DND-41 (cell line): Measurements from ENCODE around the gene ZFYVE1.
A peak's percentile ranks its signal among the peaks of the same experiment; 100 is the strongest.
"Not testable (repeated sequence)": the region's sequence is repeated elsewhere in the genome, so short reads cannot be mapped to it uniquely, and the experiment has no call there.

Experiments
- ATAC-seq: fragments of 200-7000 bp; cut with Tn5 transposase; 3 replicates; pipeline ENCODE4 v1.9.1; 2021; ENCODE audit warnings: low read depth; ENCODE audit not compliant: insufficient read depth
- DNase-seq: peaks from one replicate; pipeline ENCODE4 v3.0.0-alpha.2; 2020
- H2AFZ ChIP-seq: 2 replicates; pipeline ENCODE4 v1.6.0; 2012; ENCODE audit warnings: low read depth, low read length
- H3K27ac ChIP-seq: 2 replicates; pipeline ENCODE4 v1.5.1; 2012; ENCODE audit warnings: low read length, inconsistent platforms
- H3K27me3 ChIP-seq: fragments of 200-600 bp; sonication (generic); 2 replicates; pipeline ENCODE4 v1.6.0; 2012; ENCODE audit warnings: low read length, mild to moderate bottlenecking, inconsistent platforms; ENCODE audit not compliant: insufficient read depth, poor library complexity
- H3K36me3 ChIP-seq: 2 replicates; pipeline ENCODE4 v1.5.1; 2012; ENCODE audit warnings: low read length, inconsistent platforms; ENCODE audit not compliant: insufficient read depth
- H3K4me1 ChIP-seq: 2 replicates; pipeline ENCODE4 v1.5.1; 2012; ENCODE audit warnings: mild to moderate bottlenecking, low read length; ENCODE audit not compliant: insufficient read depth
- H3K4me2 ChIP-seq: 2 replicates; pipeline ENCODE4 v1.6.0; 2012; ENCODE audit warnings: mild to moderate bottlenecking, moderate library complexity, low read length, inconsistent platforms; ENCODE audit not compliant: insufficient read depth
- H3K4me3 ChIP-seq, 2 experiments: fragments of 200-600 bp in 1 of 2; shearing (Covaris generic) in 1 of 2; 2 replicates each; pipeline ENCODE4 v1.5.1; 2012 to 2016; ENCODE audit warnings: inconsistent platforms in 2 of 2, low read length in 2 of 2, mild to moderate bottlenecking in 2 of 2, low read depth in 1 of 2, moderate library complexity in 1 of 2
- H3K79me2 ChIP-seq: 2 replicates; pipeline ENCODE4 v1.6.0; 2012; ENCODE audit warnings: low read length, inconsistent platforms; ENCODE audit not compliant: insufficient read depth
- H3K9ac ChIP-seq: 2 replicates; pipeline ENCODE4 v1.6.0; 2012; ENCODE audit warnings: low read depth, mild to moderate bottlenecking, inconsistent platforms, low read length, moderate library complexity
- H3K9me3 ChIP-seq: 2 replicates; pipeline ENCODE4 v1.5.1; 2012; ENCODE audit warnings: low read length, moderate library complexity, mild to moderate bottlenecking, inconsistent platforms; ENCODE audit not compliant: insufficient read depth, severe bottlenecking
- H4K20me1 ChIP-seq: 2 replicates; pipeline ENCODE4 v1.6.0; 2012; ENCODE audit warnings: low read length; ENCODE audit not compliant: insufficient read depth
- EZH2 ChIP-seq: IDR thresholded peaks from 3 replicates; pipeline ENCODE4 v1.6.1; 2012; ENCODE audit warnings: borderline replicate concordance, low read depth, mild to moderate bottlenecking, moderate library complexity, low read length, inconsistent platforms; ENCODE audit not compliant: severe bottlenecking
- TF ChIP-seq, protein P1 (sequence below): IDR thresholded peaks from 2 replicates; pipeline ENCODE4 v1.5.1; 2012; ENCODE audit warnings: borderline replicate concordance, low read length, moderate library complexity, mild to moderate bottlenecking; ENCODE audit not compliant: poor library complexity, severe bottlenecking; ENCODE audit errors: extremely low read depth

Gene ZFYVE1

DNA sequence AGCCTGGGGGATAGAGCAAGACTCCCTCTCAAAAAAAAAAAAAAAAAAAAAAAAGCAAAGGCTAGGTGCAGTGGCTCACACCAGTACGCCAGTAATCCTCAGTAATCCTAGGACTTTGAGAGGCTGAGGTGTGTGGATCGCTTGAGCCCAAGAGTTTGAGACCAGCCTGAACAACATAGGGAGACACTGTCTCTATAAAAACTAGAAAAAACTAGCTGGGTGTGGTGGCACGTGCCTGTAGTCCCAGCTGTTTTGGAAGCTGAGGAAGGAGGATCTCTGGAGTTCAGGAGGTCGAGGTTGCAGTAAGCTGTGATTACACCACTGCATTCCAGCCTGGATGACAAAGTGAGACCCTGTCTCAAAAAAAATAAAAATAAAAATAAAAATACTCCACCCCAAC lies 22.5 kb upstream of the ZFYVE1 start:
- no peaks in the 10 kb centered on the region for H3K79me2 ChIP-seq
- no peak overlapping the region for H2AFZ ChIP-seq
- TF ChIP-seq EZH2: no peak
- TF ChIP-seq, protein P1, sequence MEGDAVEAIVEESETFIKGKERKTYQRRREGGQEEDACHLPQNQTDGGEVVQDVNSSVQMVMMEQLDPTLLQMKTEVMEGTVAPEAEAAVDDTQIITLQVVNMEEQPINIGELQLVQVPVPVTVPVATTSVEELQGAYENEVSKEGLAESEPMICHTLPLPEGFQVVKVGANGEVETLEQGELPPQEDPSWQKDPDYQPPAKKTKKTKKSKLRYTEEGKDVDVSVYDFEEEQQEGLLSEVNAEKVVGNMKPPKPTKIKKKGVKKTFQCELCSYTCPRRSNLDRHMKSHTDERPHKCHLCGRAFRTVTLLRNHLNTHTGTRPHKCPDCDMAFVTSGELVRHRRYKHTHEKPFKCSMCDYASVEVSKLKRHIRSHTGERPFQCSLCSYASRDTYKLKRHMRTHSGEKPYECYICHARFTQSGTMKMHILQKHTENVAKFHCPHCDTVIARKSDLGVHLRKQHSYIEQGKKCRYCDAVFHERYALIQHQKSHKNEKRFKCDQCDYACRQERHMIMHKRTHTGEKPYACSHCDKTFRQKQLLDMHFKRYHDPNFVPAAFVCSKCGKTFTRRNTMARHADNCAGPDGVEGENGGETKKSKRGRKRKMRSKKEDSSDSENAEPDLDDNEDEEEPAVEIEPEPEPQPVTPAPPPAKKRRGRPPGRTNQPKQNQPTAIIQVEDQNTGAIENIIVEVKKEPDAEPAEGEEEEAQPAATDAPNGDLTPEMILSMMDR: no peak
- H3K4me3 ChIP-seq: no peak overlapping the region
- DNase-seq (no peak), ATAC-seq (no peak)
- no peaks in the 10 kb centered on the region for H3K9me3 ChIP-seq
- no peaks in the 10 kb centered on the region for H3K36me3 ChIP-seq
- no peaks in the 10 kb centered on the region for H3K27me3 ChIP-seq
- H3K27ac ChIP-seq: no peak overlapping the region
- no peaks in the 10 kb centered on the region for H3K4me1 ChIP-seq
- H3K4me2 ChIP-seq: no peak overlapping the region
- no peaks in the 10 kb centered on the region for H4K20me1 ChIP-seq
- H3K9ac ChIP-seq: no peak overlapping the region

- H3K27me3 ChIP-seq: no peaks in the 10 kb centered on the region
- no peak overlapping the region for H3K27ac ChIP-seq
- DNase-seq (no peak), ATAC-seq (no peak)
- 0 out of 2 replicates have a peak overlapping the region, but pooled peaks have one; percentile 8 for H2AFZ ChIP-seq
- no peaks in the 10 kb centered on the region for H4K20me1 ChIP-seq
- no peak overlapping the region for H3K4me2 ChIP-seq
- H3K79me2 ChIP-seq: no peaks in the 10 kb centered on the region
- no peak overlapping the region for H3K4me3 ChIP-seq
- H3K9me3 ChIP-seq: no peaks in the 10 kb centered on the region
- no peaks in the 10 kb centered on the region for H3K4me1 ChIP-seq
- no peak for TF ChIP-seq EZH2
- TF ChIP-seq, protein P1: no peak
- no peaks in the 10 kb centered on the region for H3K36me3 ChIP-seq
- no peak overlapping the region for H3K9ac ChIP-seq
Observed at GRCh38 chr14:73047808-73048207, 20.9 kb upstream of the ZFYVE1 start.

- not testable (repeated sequence) for H3K27me3 ChIP-seq, H3K9me3 ChIP-seq, H3K4me3 ChIP-seq, DNase-seq, H3K4me1 ChIP-seq, H3K36me3 ChIP-seq, H3K27ac ChIP-seq, ATAC-seq, H3K79me2 ChIP-seq, H2AFZ ChIP-seq, H3K4me2 ChIP-seq, H4K20me1 ChIP-seq, H3K9ac ChIP-seq
Observed at GRCh38 chr14:73036706-73037450, 10.0 kb upstream of the ZFYVE1 start.

DNA sequence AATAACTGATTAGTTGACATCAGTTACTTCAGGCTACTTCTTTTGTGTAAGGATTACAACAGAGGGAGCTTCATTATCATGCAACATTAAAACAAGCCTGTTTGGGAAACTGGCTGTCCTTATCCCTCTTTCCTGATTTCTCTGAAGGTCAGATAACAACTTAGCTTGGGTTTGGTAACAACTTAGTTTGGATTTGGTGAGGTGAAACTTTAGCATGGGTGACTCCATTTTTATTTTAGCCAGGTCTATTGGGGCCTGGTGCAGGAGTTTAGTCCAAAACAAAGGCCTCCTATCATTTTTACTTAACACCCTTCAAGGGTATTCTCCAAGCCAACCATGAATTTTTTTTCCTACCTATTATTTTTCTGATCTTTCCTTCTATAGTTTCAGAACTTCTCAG lies 1.1 kb upstream of the ZFYVE1 start:
- peaks cover 33% of the 10 kb centered on the region for H3K79me2 ChIP-seq
- H3K4me3 ChIP-seq: peak overlapping the region in 1 of 2 experiments; percentile 92; a peak in 2 of 4 replicates
- H3K9me3 ChIP-seq: no peaks in the 10 kb centered on the region
- peaks cover 35% of the 10 kb centered on the region for H3K4me1 ChIP-seq
- no peaks in the 10 kb centered on the region for H4K20me1 ChIP-seq
- peak overlapping the region; percentile 95 for H2AFZ ChIP-seq
- H3K9ac ChIP-seq: no peak overlapping the region
- DNase-seq (no peak), ATAC-seq (no peak)
- TF ChIP-seq, protein P1: no peak
- no peak for TF ChIP-seq EZH2
- no peak overlapping the region; the same call in 1 of the 2 replicates for H3K27ac ChIP-seq
- H3K4me2 ChIP-seq: peak overlapping the region; percentile 84
- peaks cover 14% of the 10 kb centered on the region for H3K36me3 ChIP-seq
- H3K27me3 ChIP-seq: no peaks in the 10 kb centered on the region
